Measurements from ENCODE around the gene C18orf63. TPM values are rescaled to one million over a fixed set of nuclear protein-coding genes. Genes with fewer than 3 reads are reported as not detected.

Gene C18orf63
- total RNA-seq, 1 experiment from 2014 or later: not detected

DNA sequence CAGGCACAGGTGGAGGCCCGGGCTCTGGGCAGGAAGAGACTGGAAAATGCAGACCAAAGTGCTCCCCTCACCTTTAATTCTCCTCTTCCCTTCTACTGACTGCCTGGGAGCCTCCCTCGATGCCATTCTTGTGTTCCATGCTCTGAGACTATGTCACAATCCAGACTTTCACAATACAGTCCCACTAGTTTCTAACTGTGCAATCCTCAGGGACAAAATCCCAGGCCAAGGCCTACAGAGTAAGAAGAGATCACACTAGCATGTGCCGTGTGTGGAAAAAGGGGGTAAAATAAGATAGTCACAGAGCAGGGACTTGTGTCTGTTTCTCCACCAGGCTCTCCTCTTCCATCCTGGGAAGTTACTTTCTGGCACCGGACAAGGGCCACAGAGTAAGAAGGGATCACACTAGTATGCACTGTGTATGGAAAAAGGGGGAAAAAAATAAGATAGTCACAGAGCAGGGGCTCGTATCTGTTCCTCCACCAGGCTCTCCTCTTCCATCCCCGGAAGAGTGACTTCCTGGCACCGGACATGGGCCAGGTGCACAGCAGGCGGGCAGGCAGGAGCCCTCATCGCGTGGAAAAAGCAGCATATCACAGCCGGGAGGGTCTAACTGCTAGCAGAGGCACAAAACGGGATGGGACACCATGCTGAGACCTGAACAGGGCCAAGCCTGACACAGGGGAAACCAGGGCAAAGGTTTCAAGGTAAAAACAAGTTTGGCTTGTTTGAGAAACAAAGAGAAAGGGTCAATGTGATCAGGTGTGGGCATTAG lies 33.5 kb upstream of the C18orf63 start (continued):
- TF ChIP-seq, protein P1, sequence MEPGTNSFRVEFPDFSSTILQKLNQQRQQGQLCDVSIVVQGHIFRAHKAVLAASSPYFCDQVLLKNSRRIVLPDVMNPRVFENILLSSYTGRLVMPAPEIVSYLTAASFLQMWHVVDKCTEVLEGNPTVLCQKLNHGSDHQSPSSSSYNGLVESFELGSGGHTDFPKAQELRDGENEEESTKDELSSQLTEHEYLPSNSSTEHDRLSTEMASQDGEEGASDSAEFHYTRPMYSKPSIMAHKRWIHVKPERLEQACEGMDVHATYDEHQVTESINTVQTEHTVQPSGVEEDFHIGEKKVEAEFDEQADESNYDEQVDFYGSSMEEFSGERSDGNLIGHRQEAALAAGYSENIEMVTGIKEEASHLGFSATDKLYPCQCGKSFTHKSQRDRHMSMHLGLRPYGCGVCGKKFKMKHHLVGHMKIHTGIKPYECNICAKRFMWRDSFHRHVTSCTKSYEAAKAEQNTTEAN (CRISPR knock-in tag; IDR thresholded peaks at IDR 0.05): peak; percentile 45; the same call in 1 of the 2 replicates
- TF ChIP-seq CREB1 (CRISPR knock-in tag; IDR thresholded peaks at IDR 0.05): no peak
- TF ChIP-seq, protein P2, sequence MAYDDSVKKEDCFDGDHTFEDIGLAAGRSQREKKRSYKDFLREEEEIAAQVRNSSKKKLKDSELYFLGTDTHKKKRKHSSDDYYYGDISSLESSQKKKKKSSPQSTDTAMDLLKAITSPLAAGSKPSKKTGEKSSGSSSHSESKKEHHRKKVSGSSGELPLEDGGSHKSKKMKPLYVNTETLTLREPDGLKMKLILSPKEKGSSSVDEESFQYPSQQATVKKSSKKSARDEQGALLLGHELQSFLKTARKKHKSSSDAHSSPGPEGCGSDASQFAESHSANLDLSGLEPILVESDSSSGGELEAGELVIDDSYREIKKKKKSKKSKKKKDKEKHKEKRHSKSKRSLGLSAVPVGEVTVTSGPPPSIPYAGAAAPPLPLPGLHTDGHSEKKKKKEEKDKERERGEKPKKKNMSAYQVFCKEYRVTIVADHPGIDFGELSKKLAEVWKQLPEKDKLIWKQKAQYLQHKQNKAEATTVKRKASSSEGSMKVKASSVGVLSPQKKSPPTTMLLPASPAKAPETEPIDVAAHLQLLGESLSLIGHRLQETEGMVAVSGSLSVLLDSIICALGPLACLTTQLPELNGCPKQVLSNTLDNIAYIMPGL (CRISPR knock-in tag; IDR thresholded peaks at IDR 0.05): no peak
- TF ChIP-seq, protein P3, sequence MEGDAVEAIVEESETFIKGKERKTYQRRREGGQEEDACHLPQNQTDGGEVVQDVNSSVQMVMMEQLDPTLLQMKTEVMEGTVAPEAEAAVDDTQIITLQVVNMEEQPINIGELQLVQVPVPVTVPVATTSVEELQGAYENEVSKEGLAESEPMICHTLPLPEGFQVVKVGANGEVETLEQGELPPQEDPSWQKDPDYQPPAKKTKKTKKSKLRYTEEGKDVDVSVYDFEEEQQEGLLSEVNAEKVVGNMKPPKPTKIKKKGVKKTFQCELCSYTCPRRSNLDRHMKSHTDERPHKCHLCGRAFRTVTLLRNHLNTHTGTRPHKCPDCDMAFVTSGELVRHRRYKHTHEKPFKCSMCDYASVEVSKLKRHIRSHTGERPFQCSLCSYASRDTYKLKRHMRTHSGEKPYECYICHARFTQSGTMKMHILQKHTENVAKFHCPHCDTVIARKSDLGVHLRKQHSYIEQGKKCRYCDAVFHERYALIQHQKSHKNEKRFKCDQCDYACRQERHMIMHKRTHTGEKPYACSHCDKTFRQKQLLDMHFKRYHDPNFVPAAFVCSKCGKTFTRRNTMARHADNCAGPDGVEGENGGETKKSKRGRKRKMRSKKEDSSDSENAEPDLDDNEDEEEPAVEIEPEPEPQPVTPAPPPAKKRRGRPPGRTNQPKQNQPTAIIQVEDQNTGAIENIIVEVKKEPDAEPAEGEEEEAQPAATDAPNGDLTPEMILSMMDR (IDR thresholded peaks at IDR 0.05): no peak
- TF ChIP-seq FOXK1 (CRISPR knock-in tag; IDR thresholded peaks at IDR 0.05): no peak
- TF ChIP-seq ZNF671 (CRISPR knock-in tag; IDR thresholded peaks at IDR 0.05): no peak
- TF ChIP-seq, protein P4, sequence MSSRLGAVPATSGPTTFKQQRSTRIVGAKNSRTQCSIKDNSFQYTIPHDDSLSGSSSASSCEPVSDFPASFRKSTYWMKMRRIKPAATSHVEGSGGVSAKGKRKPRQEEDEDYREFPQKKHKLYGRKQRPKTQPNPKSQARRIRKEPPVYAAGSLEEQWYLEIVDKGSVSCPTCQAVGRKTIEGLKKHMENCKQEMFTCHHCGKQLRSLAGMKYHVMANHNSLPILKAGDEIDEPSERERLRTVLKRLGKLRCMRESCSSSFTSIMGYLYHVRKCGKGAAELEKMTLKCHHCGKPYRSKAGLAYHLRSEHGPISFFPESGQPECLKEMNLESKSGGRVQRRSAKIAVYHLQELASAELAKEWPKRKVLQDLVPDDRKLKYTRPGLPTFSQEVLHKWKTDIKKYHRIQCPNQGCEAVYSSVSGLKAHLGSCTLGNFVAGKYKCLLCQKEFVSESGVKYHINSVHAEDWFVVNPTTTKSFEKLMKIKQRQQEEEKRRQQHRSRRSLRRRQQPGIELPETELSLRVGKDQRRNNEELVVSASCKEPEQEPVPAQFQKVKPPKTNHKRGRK (CRISPR knock-in tag; IDR thresholded peaks at IDR 0.05; ENCODE audit: borderline replicate concordance): no peak
- TF ChIP-seq, protein P5, sequence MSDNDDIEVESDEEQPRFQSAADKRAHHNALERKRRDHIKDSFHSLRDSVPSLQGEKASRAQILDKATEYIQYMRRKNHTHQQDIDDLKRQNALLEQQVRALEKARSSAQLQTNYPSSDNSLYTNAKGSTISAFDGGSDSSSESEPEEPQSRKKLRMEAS (CRISPR knock-in tag; IDR thresholded peaks at IDR 0.05): no peak
- TF ChIP-seq, protein P6, sequence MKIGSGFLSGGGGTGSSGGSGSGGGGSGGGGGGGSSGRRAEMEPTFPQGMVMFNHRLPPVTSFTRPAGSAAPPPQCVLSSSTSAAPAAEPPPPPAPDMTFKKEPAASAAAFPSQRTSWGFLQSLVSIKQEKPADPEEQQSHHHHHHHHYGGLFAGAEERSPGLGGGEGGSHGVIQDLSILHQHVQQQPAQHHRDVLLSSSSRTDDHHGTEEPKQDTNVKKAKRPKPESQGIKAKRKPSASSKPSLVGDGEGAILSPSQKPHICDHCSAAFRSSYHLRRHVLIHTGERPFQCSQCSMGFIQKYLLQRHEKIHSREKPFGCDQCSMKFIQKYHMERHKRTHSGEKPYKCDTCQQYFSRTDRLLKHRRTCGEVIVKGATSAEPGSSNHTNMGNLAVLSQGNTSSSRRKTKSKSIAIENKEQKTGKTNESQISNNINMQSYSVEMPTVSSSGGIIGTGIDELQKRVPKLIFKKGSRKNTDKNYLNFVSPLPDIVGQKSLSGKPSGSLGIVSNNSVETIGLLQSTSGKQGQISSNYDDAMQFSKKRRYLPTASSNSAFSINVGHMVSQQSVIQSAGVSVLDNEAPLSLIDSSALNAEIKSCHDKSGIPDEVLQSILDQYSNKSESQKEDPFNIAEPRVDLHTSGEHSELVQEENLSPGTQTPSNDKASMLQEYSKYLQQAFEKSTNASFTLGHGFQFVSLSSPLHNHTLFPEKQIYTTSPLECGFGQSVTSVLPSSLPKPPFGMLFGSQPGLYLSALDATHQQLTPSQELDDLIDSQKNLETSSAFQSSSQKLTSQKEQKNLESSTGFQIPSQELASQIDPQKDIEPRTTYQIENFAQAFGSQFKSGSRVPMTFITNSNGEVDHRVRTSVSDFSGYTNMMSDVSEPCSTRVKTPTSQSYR (CRISPR knock-in tag; IDR thresholded peaks at IDR 0.05): no peak
- no peak for TF ChIP-seq NFYB (CRISPR knock-in tag; conservative IDR thresholded peaks at IDR 0.05; ENCODE audit: low read depth)
- no peak for TF ChIP-seq RELA (CRISPR knock-in tag; IDR thresholded peaks at IDR 0.05; ENCODE audit: borderline replicate concordance)
- no peak for TF ChIP-seq ZNF396 (CRISPR knock-in tag; IDR thresholded peaks at IDR 0.05; ENCODE audit: borderline replicate concordance)
- TF ChIP-seq GRHL2 (CRISPR knock-in tag; IDR thresholded peaks at IDR 0.05; ENCODE audit: insufficient replicate concordance, severe bottlenecking): no peak
- TF ChIP-seq SMAD3 (CRISPR knock-in tag; IDR thresholded peaks at IDR 0.05; ENCODE audit: borderline replicate concordance): no peak

DNA sequence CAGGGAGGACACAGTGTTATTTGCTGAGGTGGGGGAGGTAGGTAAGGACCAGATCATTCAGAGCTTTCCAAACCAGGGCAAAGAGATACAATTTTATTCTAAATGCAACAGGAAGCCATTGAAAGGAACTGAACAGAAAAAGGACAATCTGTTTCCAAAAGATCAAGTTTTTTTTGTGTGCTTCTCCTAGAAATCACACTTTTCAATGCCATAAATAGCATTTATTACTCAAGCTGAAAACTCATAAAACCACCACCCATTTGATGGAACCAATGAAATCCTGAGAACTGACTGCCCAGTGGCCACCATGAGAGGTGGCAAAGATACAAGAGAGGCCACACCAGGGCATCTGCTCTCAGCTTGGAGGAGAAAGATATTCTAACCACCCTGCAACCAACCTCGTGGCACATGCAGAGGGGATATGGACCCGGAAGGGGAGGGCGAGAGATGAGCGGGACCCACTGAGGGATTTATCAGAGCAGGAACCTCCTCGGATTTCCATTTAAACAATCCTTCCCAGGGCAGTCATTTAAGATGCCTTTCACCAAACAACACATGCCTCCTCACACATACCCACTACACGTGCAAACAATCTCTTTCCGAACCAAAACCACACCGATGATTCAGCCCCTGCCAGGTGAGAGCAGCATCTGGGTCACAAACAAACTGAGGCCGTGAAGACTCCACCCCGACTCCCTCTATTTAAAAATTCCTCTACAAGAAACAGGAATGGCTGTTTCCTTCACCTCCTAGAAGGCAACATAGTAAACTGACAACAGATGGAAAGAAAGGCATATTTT lies 32.7 kb upstream of the C18orf63 start:
- no peaks in the 10 kb centered on the region for H3K27me3 Mint-ChIP-seq (ENCODE audit: low read depth)
- peaks cover 78% of the 10 kb centered on the region for H3K4me1 Mint-ChIP-seq
- CTCF ChIA-PET: no interaction called here
- DNase-seq (ENCODE audit: low spot score) (no peak), ATAC-seq (no peak)
- peak overlapping the region; percentile 38 for H3K4me3 Mint-ChIP-seq
- peak overlapping the region; percentile 99 for H3K27ac Mint-ChIP-seq
- H3K36me3 Mint-ChIP-seq: peaks cover 17% of the 10 kb centered on the region
- TF ChIP-seq, protein P7, sequence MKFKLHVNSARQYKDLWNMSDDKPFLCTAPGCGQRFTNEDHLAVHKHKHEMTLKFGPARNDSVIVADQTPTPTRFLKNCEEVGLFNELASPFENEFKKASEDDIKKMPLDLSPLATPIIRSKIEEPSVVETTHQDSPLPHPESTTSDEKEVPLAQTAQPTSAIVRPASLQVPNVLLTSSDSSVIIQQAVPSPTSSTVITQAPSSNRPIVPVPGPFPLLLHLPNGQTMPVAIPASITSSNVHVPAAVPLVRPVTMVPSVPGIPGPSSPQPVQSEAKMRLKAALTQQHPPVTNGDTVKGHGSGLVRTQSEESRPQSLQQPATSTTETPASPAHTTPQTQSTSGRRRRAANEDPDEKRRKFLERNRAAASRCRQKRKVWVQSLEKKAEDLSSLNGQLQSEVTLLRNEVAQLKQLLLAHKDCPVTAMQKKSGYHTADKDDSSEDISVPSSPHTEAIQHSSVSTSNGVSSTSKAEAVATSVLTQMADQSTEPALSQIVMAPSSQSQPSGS (CRISPR knock-in tag; IDR thresholded peaks at IDR 0.05; ENCODE audit: borderline replicate concordance, low read depth): no peak
- TF ChIP-seq ZNF121 (CRISPR knock-in tag; IDR thresholded peaks at IDR 0.05): no peak
- H3K9me3 Mint-ChIP-seq: no peaks in the 10 kb centered on the region
- POLR2A ChIA-PET: no interaction called here
